ENCODE measurements around the gene NECTIN2. TPM values are rescaled to one million over a fixed set of nuclear protein-coding genes. Genes with fewer than 3 reads are reported as not detected.
"Not testable (repeated sequence)": the region's sequence is repeated elsewhere in the genome, so short reads cannot be mapped to it uniquely, and the experiment has no call there.

NECTIN2 gene
- total RNA-seq, 2 donors from 2014 or later, result 223 to 279 TPM

GRCh38 chr19:44855606-44856005, 9.5 kb downstream of the NECTIN2 start:
- Histone ChIP-seq H3K4me1 (replicated peaks) (peaks cover 4% of the 10 kb centered on the region), H3K27ac (peak overlapping the region in 1 of 2 donors; percentile 47), H3K27me3 (replicated peaks; ENCODE audit: insufficient read depth) (no peaks in the 10 kb centered on the region), H3K9me3 (no peaks in the 10 kb centered on the region), H3K4me3 (no peak overlapping the region), H3K36me3 (no peaks in the 10 kb centered on the region)
- intact Hi-C loops (cut with DNase I), result no loop called here
- TF ChIP-seq POLR2AphosphoS5 (IDR thresholded peaks at IDR 0.05), result no peak
- no peak for TF ChIP-seq POLR2A (IDR thresholded peaks at IDR 0.05)
- no peak for TF ChIP-seq CTCF (IDR thresholded peaks at IDR 0.05)
- no peak for DNase-seq (ENCODE audit: low spot score)
- WGBS, result 96% methylated on average over 1 of the region's 1 CpG

- DNase-seq (ENCODE audit: low spot score), result no peak
- peaks cover 4% of the 10 kb centered on the region for H3K4me1 ChIP-seq (replicated peaks)
- H3K27ac ChIP-seq, result peak overlapping the region; percentile 47
- H3K27me3 ChIP-seq (replicated peaks; ENCODE audit: insufficient read depth), result no peaks in the 10 kb centered on the region
- 57% methylated on average over 10 of the region's 10 CpGs for WGBS
- no peaks in the 10 kb centered on the region for H3K9me3 ChIP-seq
- H3K36me3 ChIP-seq, result no peaks in the 10 kb centered on the region
- intact Hi-C loops (cut with DNase I), result no loop called here
- H3K4me3 ChIP-seq, result no peak overlapping the region
- no peak for TF ChIP-seq POLR2A (IDR thresholded peaks at IDR 0.05)
- no peak for TF ChIP-seq CTCF (IDR thresholded peaks at IDR 0.05)
- TF ChIP-seq POLR2AphosphoS5 (IDR thresholded peaks at IDR 0.05), result no peak
Observed at GRCh38 chr19:44856421-44857083, 10.5 kb downstream of the NECTIN2 start.

GRCh38 chr19:44857837-44858236, 11.7 kb downstream of the NECTIN2 start:
- 76% methylated on average over 4 of the region's 4 CpGs for WGBS
- Histone ChIP-seq H3K4me1 (replicated peaks) (peaks cover 4% of the 10 kb centered on the region), H3K36me3 (no peaks in the 10 kb centered on the region), H3K27me3 (replicated peaks; ENCODE audit: insufficient read depth) (no peaks in the 10 kb centered on the region), H3K9me3 (no peaks in the 10 kb centered on the region), H3K27ac (no peak overlapping the region), H3K4me3 (no peak overlapping the region)
- intact Hi-C loops (cut with DNase I), result no loop called here
- DNase-seq (ENCODE audit: low spot score), result no peak
- no peak for TF ChIP-seq CTCF (IDR thresholded peaks at IDR 0.05)
- TF ChIP-seq POLR2AphosphoS5 (IDR thresholded peaks at IDR 0.05), result no peak
- TF ChIP-seq POLR2A (IDR thresholded peaks at IDR 0.05), result no peak

GRCh38 chr19:44861576-44861975, 15.5 kb downstream of the NECTIN2 start:
- intact Hi-C loops (cut with DNase I); H3K27me3 ChIP-seq (replicated peaks; ENCODE audit: insufficient read depth); H3K27ac ChIP-seq; H3K36me3 ChIP-seq; H3K9me3 ChIP-seq; H3K4me1 ChIP-seq (replicated peaks); H3K4me3 ChIP-seq; DNase-seq (ENCODE audit: low spot score): not testable (repeated sequence)
- WGBS, result 63% methylated on average over 3 of the region's 3 CpGs

DNA sequence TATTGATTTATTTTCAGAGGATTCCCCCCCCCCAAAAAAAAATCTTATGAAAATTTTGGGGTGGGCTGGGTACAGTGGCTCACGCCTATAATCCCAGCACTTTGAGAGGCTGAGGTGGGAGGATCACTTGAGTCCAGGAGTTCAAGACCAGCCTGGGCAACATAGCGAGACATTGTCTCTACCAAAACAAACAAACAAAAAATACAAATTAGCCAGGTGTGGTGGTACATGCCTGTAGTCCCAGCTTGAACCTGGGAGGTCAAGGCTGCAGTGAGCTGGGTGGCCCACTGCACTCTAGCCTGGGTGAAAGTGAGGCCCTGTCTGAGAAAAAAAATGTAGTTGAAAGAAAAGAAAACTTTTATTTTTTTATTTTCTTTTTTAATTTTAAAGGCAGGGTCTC, 17.9 kb downstream of the NECTIN2 start:
- Histone ChIP-seq H3K9me3 (no peaks in the 10 kb centered on the region), H3K36me3 (no peaks in the 10 kb centered on the region), H3K4me3 (no peak overlapping the region), H3K4me1 (replicated peaks) (peaks cover 2% of the 10 kb centered on the region), H3K27me3 (replicated peaks; ENCODE audit: insufficient read depth) (no peaks in the 10 kb centered on the region), H3K27ac (no peak overlapping the region)
- WGBS, result 97% methylated on average over 2 of the region's 2 CpGs
- DNase-seq (ENCODE audit: low spot score), result no peak
- intact Hi-C loops (cut with DNase I), result no loop called here
- TF ChIP-seq POLR2AphosphoS5 (IDR thresholded peaks at IDR 0.05) (no peak), POLR2A (IDR thresholded peaks at IDR 0.05) (no peak), CTCF (IDR thresholded peaks at IDR 0.05) (no peak)

Measured in prostate gland (tissue), 2 donors.